ENCODE measurements around the gene PTPN12. TPM values are rescaled to one million over a fixed set of nuclear protein-coding genes. Genes with fewer than 3 reads are reported as not detected.
"Not testable (repeated sequence)": the region's sequence is repeated elsewhere in the genome, so short reads cannot be mapped to it uniquely, and the experiment has no call there.

The PTPN12 gene
- total RNA-seq, 1 donor, result 87.5 TPM

GRCh38 chr7:77532247-77532646, 4.8 kb upstream of the PTPN12 start:
- H3K4me3 ChIP-seq (ENCODE audit: low read length), result no peak overlapping the region
- no peaks in the 10 kb centered on the region for H3K9me3 ChIP-seq (ENCODE audit: low read depth, low read length)
- peaks cover 26% of the 10 kb centered on the region for H3K4me1 ChIP-seq (ENCODE audit: insufficient read depth, low read length)
- H3K27me3 ChIP-seq (ENCODE audit: insufficient read depth, low read length), result no peaks in the 10 kb centered on the region

GRCh38 chr7:77532732-77533131, 4.4 kb upstream of the PTPN12 start:
- not testable (repeated sequence) for H3K4me3 ChIP-seq (ENCODE audit: low read length); H3K9me3 ChIP-seq (ENCODE audit: low read depth, low read length); H3K27me3 ChIP-seq (ENCODE audit: insufficient read depth, low read length)
- peaks cover 26% of the 10 kb centered on the region for H3K4me1 ChIP-seq (ENCODE audit: insufficient read depth, low read length)

GRCh38 chr7:77534046-77534445, 3.0 kb upstream of the PTPN12 start:
- not testable (repeated sequence) for H3K9me3 ChIP-seq (ENCODE audit: low read depth, low read length); H3K27me3 ChIP-seq (ENCODE audit: insufficient read depth, low read length); H3K4me3 ChIP-seq (ENCODE audit: low read length)
- H3K4me1 ChIP-seq (ENCODE audit: insufficient read depth, low read length), result peaks cover 36% of the 10 kb centered on the region

GRCh38 chr7:77536017-77536412, 1.1 kb upstream of the PTPN12 start:
- H3K4me1 ChIP-seq (ENCODE audit: insufficient read depth, low read length), result peaks cover 40% of the 10 kb centered on the region
- H3K4me3 ChIP-seq (ENCODE audit: low read length), result peak overlapping the region; percentile 77
- no peaks in the 10 kb centered on the region for H3K27me3 ChIP-seq (ENCODE audit: insufficient read depth, low read length)
- no peaks in the 10 kb centered on the region for H3K9me3 ChIP-seq (ENCODE audit: low read depth, low read length)

- Histone ChIP-seq H3K4me3 (ENCODE audit: low read length) (peak overlapping the region; percentile 77), H3K4me1 (ENCODE audit: insufficient read depth, low read length) (peaks cover 39% of the 10 kb centered on the region), H3K9me3 (ENCODE audit: low read depth, low read length) (no peaks in the 10 kb centered on the region), H3K27me3 (ENCODE audit: insufficient read depth, low read length) (no peaks in the 10 kb centered on the region)
These were observed 521 bp upstream of the PTPN12 start for GRCh38 chr7:77536413-77537135.

- peaks cover 51% of the 10 kb centered on the region for H3K4me1 ChIP-seq (ENCODE audit: insufficient read depth, low read length)
- H3K4me3 ChIP-seq (ENCODE audit: low read length), result peak overlapping the region; percentile 90
- H3K27me3 ChIP-seq (ENCODE audit: insufficient read depth, low read length), result no peaks in the 10 kb centered on the region
- H3K9me3 ChIP-seq (ENCODE audit: low read depth, low read length), result no peaks in the 10 kb centered on the region
These were observed 734 bp downstream of the PTPN12 start for GRCh38 chr7:77537778-77538280.

- peak overlapping the region; percentile 90 for H3K4me3 ChIP-seq (ENCODE audit: low read length)
- no peaks in the 10 kb centered on the region for H3K9me3 ChIP-seq (ENCODE audit: low read depth, low read length)
- H3K4me1 ChIP-seq (ENCODE audit: insufficient read depth, low read length), result peaks cover 54% of the 10 kb centered on the region
- H3K27me3 ChIP-seq (ENCODE audit: insufficient read depth, low read length), result no peaks in the 10 kb centered on the region
These were observed 1.5 kb downstream of the PTPN12 start for GRCh38 chr7:77538281-77539212.

- no peaks in the 10 kb centered on the region for H3K27me3 ChIP-seq (ENCODE audit: insufficient read depth, low read length)
- peaks cover 59% of the 10 kb centered on the region for H3K4me1 ChIP-seq (ENCODE audit: insufficient read depth, low read length)
- H3K9me3 ChIP-seq (ENCODE audit: low read depth, low read length), result no peaks in the 10 kb centered on the region
- no peak overlapping the region for H3K4me3 ChIP-seq (ENCODE audit: low read length)
These were observed 3.3 kb downstream of the PTPN12 start for GRCh38 chr7:77540402-77540822.

- peaks cover 55% of the 10 kb centered on the region for H3K4me1 ChIP-seq (ENCODE audit: insufficient read depth, low read length)
- not testable (repeated sequence) for H3K4me3 ChIP-seq (ENCODE audit: low read length); H3K27me3 ChIP-seq (ENCODE audit: insufficient read depth, low read length); H3K9me3 ChIP-seq (ENCODE audit: low read depth, low read length)
These were observed 3.9 kb downstream of the PTPN12 start for GRCh38 chr7:77540993-77541392.

GRCh38 chr7:77542409-77542808, 5.3 kb downstream of the PTPN12 start:
- Histone ChIP-seq H3K9me3 (ENCODE audit: low read depth, low read length) (no peaks in the 10 kb centered on the region), H3K4me1 (ENCODE audit: insufficient read depth, low read length) (peaks cover 56% of the 10 kb centered on the region), H3K4me3 (ENCODE audit: low read length) (no peak overlapping the region), H3K27me3 (ENCODE audit: insufficient read depth, low read length) (no peaks in the 10 kb centered on the region)

GRCh38 chr7:77542895-77543294, 5.8 kb downstream of the PTPN12 start:
- H3K4me1 ChIP-seq (ENCODE audit: insufficient read depth, low read length), result peaks cover 60% of the 10 kb centered on the region

GRCh38 chr7:77543910-77544309, 6.8 kb downstream of the PTPN12 start:
- peaks cover 59% of the 10 kb centered on the region for H3K4me1 ChIP-seq (ENCODE audit: insufficient read depth, low read length)

More at GRCh38 chr7:77542895-77543294, 5.8 kb downstream of the PTPN12 start:
- no peaks in the 10 kb centered on the region for H3K27me3 ChIP-seq (ENCODE audit: insufficient read depth, low read length)
- H3K4me3 ChIP-seq (ENCODE audit: low read length), result no peak overlapping the region
- H3K9me3 ChIP-seq (ENCODE audit: low read depth, low read length), result no peaks in the 10 kb centered on the region

GRCh38 chr7:77544518-77544917, 7.4 kb downstream of the PTPN12 start:
- peaks cover 61% of the 10 kb centered on the region for H3K4me1 ChIP-seq (ENCODE audit: insufficient read depth, low read length)
- no peak overlapping the region for H3K4me3 ChIP-seq (ENCODE audit: low read length)
- no peaks in the 10 kb centered on the region for H3K9me3 ChIP-seq (ENCODE audit: low read depth, low read length)
- no peaks in the 10 kb centered on the region for H3K27me3 ChIP-seq (ENCODE audit: insufficient read depth, low read length)

More at GRCh38 chr7:77543910-77544309, 6.8 kb downstream of the PTPN12 start:
- Histone ChIP-seq H3K4me3 (ENCODE audit: low read length) (no peak overlapping the region), H3K9me3 (ENCODE audit: low read depth, low read length) (no peaks in the 10 kb centered on the region), H3K27me3 (ENCODE audit: insufficient read depth, low read length) (no peaks in the 10 kb centered on the region)

GRCh38 chr7:77548206-77548605, 11.1 kb downstream of the PTPN12 start:
- H3K9me3 ChIP-seq (ENCODE audit: low read depth, low read length), result no peaks in the 10 kb centered on the region
- no peak overlapping the region for H3K4me3 ChIP-seq (ENCODE audit: low read length)
- H3K27me3 ChIP-seq (ENCODE audit: insufficient read depth, low read length), result no peaks in the 10 kb centered on the region
- peaks cover 30% of the 10 kb centered on the region for H3K4me1 ChIP-seq (ENCODE audit: insufficient read depth, low read length)
